IMR-90 (cell line): ENCODE results near the gene RTN1. TPM values are rescaled to one million over a fixed set of nuclear protein-coding genes. Genes with fewer than 3 reads are reported as not detected.

Experiments
- ATAC-seq: fragments of 200-7000 bp; cut with Tn5 transposase; 2 replicates; pipeline ENCODE4 v1.9.1; 2020; ENCODE audit warnings: low read depth, mild to moderate bottlenecking, moderate library complexity
- BruUV-seq: library from RNA; stranded (reverse); fragments of 400-500 nt; replicated peaks from 2 replicates; lab custom pipeline; 2021; lab: Mats Ljungman, UMichigan
- CTCF ChIA-PET: fragments of 300-600 bp; formaldehyde crosslinking; extraction: SDS; loops from one replicate; lab custom pipeline; 2021; ENCODE audit warnings: antibody characterized with exemption; lab: Yijun Ruan, JAX
- POLR2A ChIA-PET: fragments of 300-600 bp; sonication (Branson Sonifier 250); formaldehyde crosslinking; loops from one replicate; lab custom pipeline; 2022; ENCODE audit warnings: antibody characterized with exemption; ENCODE audit not compliant: unreplicated experiment; lab: Charles Lee
- DNase-seq: peaks from one replicate; pipeline ENCODE4 v3.0.0; 2013
- H2AFZ ChIP-seq: replicated peaks from 2 replicates; pipeline ENCODE3; 2013; ENCODE audit warnings: low read length, mild to moderate bottlenecking; ENCODE audit not compliant: poor library complexity
- H2AK5ac ChIP-seq: 2 replicates; pipeline ENCODE4 v1.6.1; 2013; ENCODE audit warnings: low read depth, low read length, inconsistent platforms
- H2AK9ac ChIP-seq: replicated peaks from 2 replicates; pipeline ENCODE3; 2013; ENCODE audit warnings: mild to moderate bottlenecking, low read depth, low read length, moderate library complexity; ENCODE audit not compliant: poor library complexity
- H2BK120ac ChIP-seq: 2 replicates; pipeline ENCODE4 v1.6.1; 2013; ENCODE audit warnings: low read depth, low read length, inconsistent platforms
- H2BK15ac ChIP-seq: 3 replicates; pipeline ENCODE4 v1.6.1; 2013; ENCODE audit warnings: low read depth, low read length, inconsistent platforms
- H2BK20ac ChIP-seq: 2 replicates; pipeline ENCODE4 v1.6.1; 2013; ENCODE audit warnings: low read depth, mild to moderate bottlenecking, inconsistent platforms, low read length, moderate library complexity
- H2BK5ac ChIP-seq: 2 replicates; pipeline ENCODE4 v1.6.1; 2013; ENCODE audit warnings: mild to moderate bottlenecking, low read depth, low read length, inconsistent platforms; ENCODE audit not compliant: poor library complexity, severe bottlenecking
- H3K14ac ChIP-seq: replicated peaks from 2 replicates; pipeline ENCODE4 v1.6.1; 2013; ENCODE audit warnings: low read depth, low read length, inconsistent platforms
- H3K18ac ChIP-seq: 2 replicates; pipeline ENCODE4 v1.6.1; 2013; ENCODE audit warnings: low read depth, low read length, control low read depth
- H3K23ac ChIP-seq: 2 replicates; pipeline ENCODE4 v1.6.1; 2013; ENCODE audit warnings: low read depth, low read length, inconsistent platforms
- H3K27ac ChIP-seq: 2 replicates; pipeline ENCODE4 v1.5.1; 2013; ENCODE audit warnings: mild to moderate bottlenecking, control low read depth, low read length; ENCODE audit not compliant: insufficient read depth
- H3K27me3 ChIP-seq: 2 replicates; pipeline ENCODE4 v1.6.1; 2013; ENCODE audit warnings: low read length; ENCODE audit not compliant: control insufficient read depth, insufficient read depth
- H3K36me3 ChIP-seq: 2 replicates; pipeline ENCODE4 v1.6.1; 2013; ENCODE audit warnings: low read length, mixed read lengths; ENCODE audit not compliant: control insufficient read depth, insufficient read depth
- H3K4ac ChIP-seq: 2 replicates; pipeline ENCODE4 v1.6.1; 2013; ENCODE audit warnings: low read depth, low read length, inconsistent platforms
- H3K4me1 ChIP-seq: 2 replicates; pipeline ENCODE4 v1.6.1; 2013; ENCODE audit warnings: low read length, mixed read lengths; ENCODE audit not compliant: control insufficient read depth, insufficient read depth
- H3K4me2 ChIP-seq: 2 replicates; pipeline ENCODE4 v1.6.1; 2013; ENCODE audit warnings: low read depth, mild to moderate bottlenecking, control low read depth, low read length, moderate library complexity
- H3K4me3 ChIP-seq: 2 replicates; pipeline ENCODE4 v1.5.1; 2013; ENCODE audit warnings: low read depth, mild to moderate bottlenecking, control low read depth, low read length, moderate library complexity; ENCODE audit not compliant: insufficient read depth
- H3K56ac ChIP-seq: 2 replicates; pipeline ENCODE4 v1.6.1; 2013; ENCODE audit warnings: low read length, inconsistent platforms; ENCODE audit not compliant: insufficient read depth; ENCODE audit errors: extremely low read depth
- H3K79me1 ChIP-seq, 2 experiments: 2 replicates each; pipeline ENCODE4 v1.6.1; 2013; ENCODE audit warnings: low read length in 2 of 2, inconsistent platforms in 1 of 2, low read depth in 1 of 2
- H3K9ac ChIP-seq: 2 replicates; pipeline ENCODE4 v1.6.1; 2013; ENCODE audit warnings: low read depth, low read length, control low read depth
- H3K9me1 ChIP-seq: 2 replicates; pipeline ENCODE4 v1.6.1; 2013; ENCODE audit warnings: low read length, inconsistent platforms; ENCODE audit not compliant: insufficient read depth
- H3K9me3 ChIP-seq: 2 replicates; pipeline ENCODE4 v1.6.1; 2013; ENCODE audit warnings: low read length; ENCODE audit not compliant: control insufficient read depth, insufficient read depth
- H4K20me1 ChIP-seq: 2 replicates; pipeline ENCODE4 v1.6.1; 2013; ENCODE audit warnings: low read length, inconsistent platforms; ENCODE audit not compliant: insufficient read depth
- H4K5ac ChIP-seq: 2 replicates; pipeline ENCODE4 v1.6.1; 2013; ENCODE audit warnings: mild to moderate bottlenecking, low read depth, low read length, control low read depth
- H4K8ac ChIP-seq, 2 experiments: 2 replicates each; pipeline ENCODE4 v1.6.1; 2013; ENCODE audit warnings: low read depth in 2 of 2, low read length in 2 of 2, control low read depth in 1 of 2, inconsistent platforms in 1 of 2
- H4K91ac ChIP-seq: 2 replicates; pipeline ENCODE4 v1.6.1; 2013; ENCODE audit warnings: low read depth, low read length, inconsistent platforms; ENCODE audit not compliant: insufficient read depth
- CHD1 ChIP-seq: IDR thresholded peaks from 2 replicates; pipeline ENCODE4 v1.6.1; 2012; ENCODE audit warnings: low read depth, low read length, improper control_type of control experiment
- MAFK ChIP-seq: IDR thresholded peaks from 2 replicates; pipeline ENCODE4 v1.6.1; 2012; ENCODE audit warnings: low read depth, low read length, improper control_type of control experiment
- MAZ ChIP-seq: IDR thresholded peaks from 2 replicates; pipeline ENCODE4 v1.6.1; 2012; ENCODE audit warnings: low read depth, mild to moderate bottlenecking, low read length, improper control_type of control experiment, moderate library complexity, borderline replicate concordance
- USF2 ChIP-seq: fragments of 150-350 bp; IDR thresholded peaks from 2 replicates; pipeline ENCODE4 v1.6.1; 2017; ENCODE audit warnings: mild to moderate bottlenecking, antibody characterized with exemption, low read length, low read depth
- WGBS, 2 experiments: methylation state at CpG; one replicate each; pipeline versions ENCODE4 v1.1.5 to v1.1.7; 2013; ENCODE audit warnings: missing lambda C conversion rate in 2 of 2; ENCODE audit not compliant: insufficient read length in 1 of 2; ENCODE audit errors: extremely low coverage in 2 of 2; 5-methylcytosine and 5-hydroxymethylcytosine counted together
- dilution Hi-C: fragments of 300-500 bp; cut with HindIII; formaldehyde crosslinking; loops from one replicate; pipeline ENCODE4 v1.14.3; 2018; ENCODE audit warnings: low sequenced_read_pairs; ENCODE audit not compliant: unreplicated experiment
- in situ Hi-C: fragments of 300-500 bp; cut with MboI; formaldehyde crosslinking; loops from 3 replicates; pipeline ENCODE4 v1.14.3; 2019; ENCODE audit warnings: low sequenced_read_pairs, inconsistent platforms, mixed read lengths
- intact Hi-C: fragments of 100-400 bp; cut with micrococcal nuclease; formaldehyde crosslinking; loops from 2 replicates; pipeline ENCODE4 v1.10.0; 2022
- polyA plus RNA-seq, 3 experiments: library from polyadenylated mRNA; depleted of rRNA; stranded (reverse); fragments of >200 nt; gene quantifications; 2 replicates each; pipeline ENCODE4 v1.2.3, GENCODE V29; 2012; ENCODE audit warnings: low replicate concordance in 1 of 3
- total RNA-seq: library from RNA; depleted of rRNA; stranded (reverse); fragments of >200 nt; gene quantifications from 2 replicates; pipeline ENCODE4 v1.2.3, GENCODE V29; 2012
- TF ChIP-seq, protein P1 (sequence below): fragments of 150-350 bp; IDR thresholded peaks from 2 replicates; pipeline ENCODE4 v1.6.1; 2016; ENCODE audit warnings: low read depth, mild to moderate bottlenecking, low read length, moderate library complexity, borderline replicate concordance

The RTN1 gene
- total and polyA plus RNA-seq, 2 of the 4 experiments (the other 2 are of a cell fraction): 0.18 to 0.46 TPM

DNA sequence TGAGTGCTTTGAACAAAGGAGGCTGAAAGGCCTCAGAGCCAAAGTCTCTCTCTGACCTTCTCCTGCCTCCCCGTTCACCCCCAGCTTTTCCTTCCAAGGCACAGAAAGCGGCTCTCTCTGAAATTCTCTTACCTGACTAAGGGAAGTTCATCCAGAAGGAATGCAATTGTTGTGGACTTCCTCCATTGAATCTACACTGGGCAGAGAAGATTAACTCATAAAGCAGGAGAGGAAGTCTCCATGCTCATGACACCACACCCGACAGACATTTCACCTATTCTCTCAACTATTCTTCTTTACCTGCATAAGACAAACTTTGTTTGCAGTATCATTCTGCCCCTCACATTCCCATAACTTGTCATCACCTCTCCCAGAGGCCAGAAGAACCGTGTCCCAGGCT, 164.7 kb downstream of the RTN1 start:
- H3K9ac ChIP-seq: no peak overlapping the region
- H3K4ac ChIP-seq: no peak overlapping the region
- no peak overlapping the region for H2BK20ac ChIP-seq
- intact Hi-C loops: loop anchor here (5.0 kb wide), 1 partner anchor 211 kb away; no protein-coding TSS in a partner anchor
- no peak overlapping the region for H3K27ac ChIP-seq
- H2BK15ac ChIP-seq: no peak overlapping the region
- no peak overlapping the region for H2BK5ac ChIP-seq
- H3K9me1 ChIP-seq: no peaks in the 10 kb centered on the region
- H3K4me3 ChIP-seq: no peak overlapping the region
- no peak overlapping the region for H2BK120ac ChIP-seq
- H3K9me3 ChIP-seq: no peaks in the 10 kb centered on the region
- no peak overlapping the region for H2AK9ac ChIP-seq
- no peaks in the 10 kb centered on the region for H3K4me1 ChIP-seq
- ATAC-seq: no peak
- H3K14ac ChIP-seq: no peak overlapping the region
- H4K5ac ChIP-seq: no peak overlapping the region
- no peak overlapping the region for H4K91ac ChIP-seq
- no TSS peak for BruUV-seq
- dilution Hi-C loops: no loop called here
- H3K36me3 ChIP-seq: no peaks in the 10 kb centered on the region
- H4K8ac ChIP-seq: no peak overlapping the region
- ChIA-PET POLR2A (no interaction called here), CTCF (interaction anchor here (0.6 kb wide), 1 partner anchor 42 kb away, joined by 6 read pairs; no protein-coding TSS in a partner anchor)
- H3K23ac ChIP-seq: no peak overlapping the region
- in situ Hi-C loops: no loop called here
- no peaks in the 10 kb centered on the region for H3K79me1 ChIP-seq
- no peak overlapping the region for H2AK5ac ChIP-seq
- WGBS, 2 experiments: 47% methylated on average over 2 of the region's 4 CpGs; no CpG with 5 or more reads in 1 of the 2 experiments
- no peak for DNase-seq
- H3K18ac ChIP-seq: no peak overlapping the region
- no peak overlapping the region for H3K4me2 ChIP-seq
- no peak for TF ChIP-seq USF2
- TF ChIP-seq CHD1: no peak
- no peak for TF ChIP-seq MAFK
- TF ChIP-seq, protein P1, sequence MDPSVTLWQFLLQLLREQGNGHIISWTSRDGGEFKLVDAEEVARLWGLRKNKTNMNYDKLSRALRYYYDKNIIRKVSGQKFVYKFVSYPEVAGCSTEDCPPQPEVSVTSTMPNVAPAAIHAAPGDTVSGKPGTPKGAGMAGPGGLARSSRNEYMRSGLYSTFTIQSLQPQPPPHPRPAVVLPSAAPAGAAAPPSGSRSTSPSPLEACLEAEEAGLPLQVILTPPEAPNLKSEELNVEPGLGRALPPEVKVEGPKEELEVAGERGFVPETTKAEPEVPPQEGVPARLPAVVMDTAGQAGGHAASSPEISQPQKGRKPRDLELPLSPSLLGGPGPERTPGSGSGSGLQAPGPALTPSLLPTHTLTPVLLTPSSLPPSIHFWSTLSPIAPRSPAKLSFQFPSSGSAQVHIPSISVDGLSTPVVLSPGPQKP: no peak
- no peak for TF ChIP-seq MAZ
- H4K20me1 ChIP-seq: no peaks in the 10 kb centered on the region
- no peak overlapping the region for H2AFZ ChIP-seq
- no peak overlapping the region for H3K56ac ChIP-seq
- no peaks in the 10 kb centered on the region for H3K27me3 ChIP-seq
